NCI-H146 treated with DMSO at 0.1 percent for 48 hours (cell line): ENCODE results near the gene TNFSF8.

ENCODE experiments used
- DNase-seq: peaks from one replicate; lab custom pipeline; 2025; ENCODE audit not compliant: unreplicated experiment; lab: John Stamatoyannopoulos, UW

Gene TNFSF8

DNA sequence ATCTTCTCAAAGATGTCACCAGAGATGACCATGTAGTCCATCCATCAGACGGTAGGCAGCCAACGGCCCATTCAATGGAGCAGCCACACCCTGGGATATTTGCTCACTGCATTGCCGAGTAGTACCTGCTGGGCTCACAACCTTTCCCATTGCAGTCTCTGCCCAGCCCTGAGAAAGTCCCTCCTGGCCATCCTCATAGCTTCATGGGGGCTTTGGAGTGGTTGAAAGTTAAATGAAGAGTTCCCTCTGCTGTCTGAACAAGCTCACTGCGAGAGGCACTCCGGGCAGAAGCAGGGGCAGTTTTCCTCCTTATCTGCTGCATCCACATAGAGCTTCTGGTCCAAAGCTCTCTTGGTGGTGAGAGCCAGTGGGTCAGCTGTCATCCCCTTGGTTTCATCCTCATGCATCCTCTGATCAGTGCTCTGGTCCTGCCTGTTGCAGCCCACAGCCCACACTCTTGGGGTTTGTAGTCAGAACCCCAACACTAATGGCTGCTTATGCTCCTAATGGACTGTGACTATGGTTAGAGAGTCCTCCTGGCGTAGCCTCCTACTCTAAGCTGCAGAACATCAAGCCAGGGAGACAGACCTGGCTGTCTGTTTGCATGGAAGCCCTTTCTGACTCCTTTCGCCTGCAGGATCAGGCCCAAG is 23.3 kb downstream of the TNFSF8 start:
- DNase-seq, result peak; percentile 61

DNA sequence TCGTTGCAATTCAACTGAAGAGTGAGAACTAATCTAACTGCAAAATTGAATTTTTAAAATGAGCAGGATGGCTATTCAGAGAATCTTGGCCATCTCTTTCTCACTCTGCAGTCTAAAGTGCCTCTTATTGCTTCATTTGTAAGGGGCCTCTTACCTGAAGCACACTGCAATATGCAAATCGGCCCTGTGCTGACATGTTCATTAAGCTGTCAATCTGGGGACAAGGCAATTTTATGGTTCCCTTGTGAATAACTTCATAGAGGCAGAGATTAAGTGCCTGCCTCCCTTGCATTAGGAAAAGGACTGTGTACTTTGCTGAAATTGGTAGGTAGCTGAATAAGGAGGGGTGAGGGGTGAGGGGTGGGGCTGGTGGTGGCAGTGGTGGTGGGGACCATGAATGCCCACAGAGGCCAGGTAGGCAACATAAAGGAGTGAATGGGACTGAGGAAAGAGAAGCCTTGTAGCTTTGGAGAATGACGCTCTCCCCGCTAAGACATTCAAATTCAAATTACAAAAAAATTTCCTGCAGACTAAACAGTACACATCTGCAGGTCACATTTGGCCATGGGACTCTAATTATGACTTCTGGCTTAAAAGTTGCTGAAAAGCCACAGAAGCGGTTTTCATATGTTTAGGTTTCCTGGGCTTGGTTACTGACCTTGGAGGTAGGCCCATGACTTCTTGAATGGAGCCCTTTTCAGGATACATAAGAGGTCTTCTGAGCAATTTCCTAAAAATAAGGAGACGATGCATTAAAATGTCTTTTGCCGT is 25.0 kb downstream of the TNFSF8 start:
- no peak for DNase-seq

- no peak for DNase-seq
These were observed 27.4 kb downstream of the TNFSF8 start for GRCh38 chr9:114902786-114903524.

GRCh38 chr9:114900942-114901802 is 29.2 kb downstream of the TNFSF8 start:
- no peak for DNase-seq

DNA sequence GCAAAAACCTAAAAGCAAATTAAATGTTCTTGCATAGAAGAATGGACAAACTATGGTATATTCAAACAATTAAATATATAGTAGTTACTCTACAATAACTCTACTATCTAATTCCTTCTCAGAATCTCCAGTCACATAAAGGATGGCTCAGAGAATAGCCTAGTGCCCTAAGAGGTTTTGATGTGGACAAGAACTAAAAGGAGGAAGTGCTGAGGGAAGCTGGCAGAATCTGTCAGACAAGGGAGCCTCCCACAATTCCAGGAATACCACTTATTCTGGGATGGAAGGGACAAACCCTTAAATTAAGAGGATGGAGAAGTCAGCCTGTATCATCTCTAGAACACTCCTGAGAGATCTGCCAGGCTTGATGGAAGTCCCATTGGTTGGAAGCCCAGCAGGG is 30.4 kb downstream of the TNFSF8 start:
- no peak for DNase-seq

DNA sequence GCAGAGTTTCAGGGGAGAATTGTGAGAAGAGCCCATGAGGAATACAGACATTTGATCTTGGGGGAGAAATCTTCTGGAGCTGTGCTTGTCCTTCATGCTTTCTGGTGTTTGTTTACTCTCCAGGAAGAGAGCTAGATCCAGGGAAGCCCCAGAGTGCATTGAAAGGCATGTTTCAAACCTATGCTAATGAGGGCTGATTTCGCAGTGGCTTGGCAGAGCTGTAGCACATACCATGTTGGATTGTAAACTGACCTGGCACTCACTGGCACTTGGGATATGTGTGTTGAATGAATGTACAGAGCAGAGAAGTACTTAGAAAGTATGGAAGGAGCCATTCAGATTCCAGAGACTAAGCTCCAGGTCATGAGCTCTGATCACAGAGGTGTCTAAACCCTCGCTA is 30.9 kb downstream of the TNFSF8 start:
- no peak for DNase-seq

- DNase-seq, result no peak
These were observed 31.6 kb downstream of the TNFSF8 start for GRCh38 chr9:114898741-114899140.

DNA sequence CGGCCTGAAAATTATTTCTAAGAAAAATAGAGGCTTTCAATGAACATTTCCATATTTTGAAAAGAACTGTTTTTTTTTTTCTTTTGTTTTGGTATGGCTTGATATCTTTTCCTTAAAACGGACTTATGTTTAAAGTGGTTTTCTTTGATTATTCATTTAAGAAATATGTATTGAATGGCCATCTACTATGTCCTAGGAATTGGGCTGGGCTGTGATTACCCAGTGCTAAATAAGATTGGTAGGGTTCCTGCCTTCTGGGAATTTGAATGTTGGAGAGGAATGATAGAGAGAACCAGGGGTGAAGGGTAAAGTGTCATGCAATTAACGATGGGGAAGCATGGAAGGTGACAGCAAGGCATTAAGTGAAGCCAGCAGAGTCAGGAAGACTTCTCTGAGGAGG is 33.2 kb downstream of the TNFSF8 start:
- DNase-seq, result no peak

GRCh38 chr9:114896344-114896743 is 34.0 kb downstream of the TNFSF8 start:
- no peak for DNase-seq

GRCh38 chr9:114895521-114895991 is 34.8 kb downstream of the TNFSF8 start:
- no peak for DNase-seq

DNA sequence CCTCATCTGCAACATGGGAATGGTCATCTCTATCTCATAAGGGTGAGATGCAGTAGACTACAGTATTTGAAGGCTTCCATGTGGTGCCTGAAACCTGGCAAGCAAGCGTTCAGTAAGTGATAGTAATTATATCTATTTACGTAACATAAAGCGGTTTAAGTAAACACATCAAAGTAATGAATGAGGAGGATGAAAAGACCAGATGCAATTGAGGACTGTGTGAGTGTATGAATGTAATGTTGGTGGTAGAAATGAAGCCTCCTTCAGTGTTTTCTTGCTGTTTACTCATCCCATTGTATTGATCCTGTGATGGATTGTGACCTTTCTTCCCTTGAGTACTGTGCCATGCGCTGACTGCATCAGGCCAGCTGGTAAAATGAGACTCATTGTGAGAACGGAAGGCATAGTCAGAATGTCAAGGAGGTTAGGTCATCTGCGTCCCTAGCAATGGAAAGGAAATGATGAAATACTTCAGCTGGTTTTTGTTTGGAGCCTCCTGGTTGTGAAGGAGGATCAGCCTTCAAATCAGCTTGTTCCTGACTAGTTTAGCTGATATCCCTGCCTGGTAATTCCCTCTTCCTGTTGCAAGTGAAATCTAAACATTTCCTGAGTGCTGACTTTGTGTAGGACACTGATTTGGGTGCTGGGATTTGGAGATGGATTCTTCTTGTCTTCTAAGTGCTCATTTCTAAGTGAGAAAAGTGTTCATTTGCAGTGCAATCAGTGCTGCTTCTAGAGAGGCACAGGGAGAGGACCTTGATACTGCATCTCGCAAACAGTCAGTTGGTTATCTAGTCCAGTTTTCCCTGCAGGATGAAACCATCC is 35.6 kb downstream of the TNFSF8 start:
- DNase-seq, result peak; percentile 71

DNA sequence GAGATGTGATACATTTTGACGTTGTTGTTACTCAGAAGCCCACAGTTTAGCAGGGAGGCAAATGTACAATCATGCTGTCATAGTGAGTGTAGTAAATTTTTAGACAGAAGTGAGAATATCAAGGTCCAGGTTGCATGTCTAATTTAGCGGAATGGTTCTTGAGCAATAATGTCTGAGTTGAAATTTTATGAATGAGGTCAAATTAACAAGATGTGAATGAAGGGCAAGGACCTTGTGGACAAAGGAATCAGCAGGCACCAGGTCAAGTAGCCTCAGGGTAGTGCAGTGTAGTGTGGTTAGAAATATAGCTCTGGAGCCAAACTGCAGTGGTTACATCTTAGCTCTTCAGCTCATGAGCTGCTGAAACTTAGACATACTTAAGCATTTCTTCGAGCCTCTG is 36.2 kb downstream of the TNFSF8 start:
- DNase-seq, result peak; percentile 24

DNA sequence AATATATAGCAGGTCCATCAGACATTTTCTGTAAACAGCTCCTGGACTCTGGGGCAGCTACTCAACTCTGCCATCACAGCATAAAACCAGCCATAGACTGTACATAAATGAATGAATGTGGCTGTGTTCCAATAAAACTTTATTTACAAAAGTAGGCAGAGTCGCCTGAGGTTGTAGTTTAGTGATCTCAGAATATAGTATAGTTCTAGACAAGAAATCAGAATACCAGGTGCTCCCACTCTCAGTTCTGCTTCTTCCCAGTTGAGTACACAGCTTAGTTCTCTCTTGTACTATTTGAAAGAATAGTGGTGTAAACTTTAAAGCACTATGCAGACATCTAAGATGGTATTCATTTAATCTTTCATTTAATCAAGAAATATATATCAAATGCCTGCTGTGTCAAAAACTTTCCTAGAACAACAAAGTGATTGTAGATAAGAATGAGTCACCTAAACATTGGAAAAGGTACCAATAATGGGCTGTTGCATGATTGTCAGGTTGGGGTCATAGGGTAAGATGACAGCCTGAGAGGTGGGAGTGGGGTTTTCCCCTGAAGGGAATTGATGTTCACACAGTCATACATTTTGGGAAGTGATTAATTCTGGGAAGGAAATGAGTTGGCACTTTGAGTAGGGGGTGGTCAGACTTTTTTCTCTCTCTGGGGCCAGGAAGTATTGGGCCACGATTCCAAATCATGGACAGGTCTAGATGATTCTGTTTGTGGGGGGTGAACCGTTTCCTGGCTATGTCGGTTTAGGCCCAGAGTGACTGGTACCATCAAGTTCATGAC is 37.0 kb downstream of the TNFSF8 start:
- DNase-seq, result no peak

GRCh38 chr9:114889802-114890224 is 40.6 kb downstream of the TNFSF8 start:
- no peak for DNase-seq

DNA sequence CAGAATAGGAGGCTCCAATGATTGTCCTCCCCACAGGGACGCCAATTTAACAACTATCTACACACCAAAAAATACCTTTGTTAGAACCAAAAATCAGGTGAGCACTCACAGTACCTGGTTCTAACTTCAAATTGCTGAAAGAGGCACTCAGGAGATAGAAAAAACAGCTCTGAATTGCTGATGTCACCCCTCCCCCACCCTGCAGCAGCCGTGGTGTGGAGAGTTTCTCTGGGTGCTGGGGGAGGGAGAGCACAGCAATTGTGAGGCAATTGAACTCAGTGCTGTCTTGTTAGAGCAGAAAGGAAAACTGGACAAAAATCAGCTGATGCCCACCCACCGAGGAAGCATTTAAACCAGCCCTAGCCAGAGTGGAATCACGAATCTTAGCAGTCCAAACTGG is 41.8 kb downstream of the TNFSF8 start:
- no peak for DNase-seq

GRCh38 chr9:114887963-114888362 is 42.4 kb downstream of the TNFSF8 start:
- DNase-seq, result no peak

- no peak for DNase-seq
These were observed 45.5 kb downstream of the TNFSF8 start for GRCh38 chr9:114884787-114885452.

GRCh38 chr9:114883709-114884108 is 46.7 kb downstream of the TNFSF8 start:
- DNase-seq, result no peak

GRCh38 chr9:114880291-114880745 is 50.1 kb downstream of the TNFSF8 start:
- no peak for DNase-seq
